PC-3 (cell line): ENCODE data around the gene LANCL2. TPM values are rescaled to one million over a fixed set of nuclear protein-coding genes. Genes with fewer than 3 reads are reported as not detected.
"Not testable (repeated sequence)": the region's sequence is repeated elsewhere in the genome, so short reads cannot be mapped to it uniquely, and the experiment has no call there.

Experiments used
- ATAC-seq: fragments of 200-7000 bp; cut with Tn5 transposase; 2 replicates; pipeline ENCODE4 v1.9.1; 2020; ENCODE audit warnings: mild to moderate bottlenecking, moderate library complexity
- BruUV-seq: library from RNA; stranded (reverse); fragments of 400-500 nt; replicated peaks from 2 replicates; lab custom pipeline; 2021; lab: Mats Ljungman, UMichigan
- CTCF ChIA-PET: fragments of 300-600 bp; sonication (Branson Sonifier 250); formaldehyde crosslinking; loops from one replicate; lab custom pipeline; 2022; ENCODE audit warnings: antibody characterized with exemption; lab: Charles Lee
- POLR2A ChIA-PET: fragments of 300-600 bp; sonication (Branson Sonifier 250); formaldehyde crosslinking; loops from one replicate; lab custom pipeline; 2022; ENCODE audit warnings: antibody characterized with exemption; ENCODE audit not compliant: unreplicated experiment; lab: Charles Lee
- DNase-seq: peaks from one replicate; pipeline ENCODE4 v3.0.0-alpha.2; 2015
- H2AFZ ChIP-seq: fragments of 300-600 bp; sonication (generic); 2 replicates; pipeline ENCODE4 v1.6.0; 2016; ENCODE audit warnings: antibody characterized with exemption, low read length
- H3F3A ChIP-seq: fragments of 300-600 bp; sonication (generic); one replicate; pipeline ENCODE4 v1.6.0; 2017; ENCODE audit warnings: antibody characterized with exemption, low read length, control low read depth, mild to moderate bottlenecking; ENCODE audit not compliant: unreplicated experiment
- H3K27ac ChIP-seq: fragments of 300-600 bp; sonication (generic); 2 replicates; pipeline ENCODE4 v1.5.1; 2016; ENCODE audit warnings: mild to moderate bottlenecking, low read length
- H3K27me3 ChIP-seq: fragments of 300-600 bp; sonication (generic); 2 replicates; pipeline ENCODE4 v1.6.1; 2016; ENCODE audit warnings: low read length, mixed read lengths
- H3K36me3 ChIP-seq: fragments of 300-600 bp; sonication (generic); 2 replicates; pipeline ENCODE4 v1.6.1; 2016; ENCODE audit warnings: low read depth, mixed run types, low read length, mixed read lengths
- H3K4me1 ChIP-seq: fragments of 300-600 bp; sonication (generic); 2 replicates; pipeline ENCODE4 v1.5.1; 2016; ENCODE audit warnings: low read length; ENCODE audit not compliant: insufficient read depth
- H3K4me2 ChIP-seq: fragments of 300-600 bp; sonication (generic); 2 replicates; pipeline ENCODE4 v1.6.0; 2016; ENCODE audit warnings: low read length
- H3K4me3 ChIP-seq: fragments of 300-600 bp; sonication (generic); 2 replicates; pipeline ENCODE4 v1.5.1; 2016; ENCODE audit warnings: mild to moderate bottlenecking, low read length, mixed read lengths
- H3K79me2 ChIP-seq: fragments of 300-600 bp; sonication (generic); 2 replicates; pipeline ENCODE4 v1.6.1; 2017; ENCODE audit warnings: low read length, mixed read lengths
- H3K9ac ChIP-seq: fragments of 300-600 bp; sonication (generic); 2 replicates; pipeline ENCODE4 v1.6.0; 2016; ENCODE audit warnings: mild to moderate bottlenecking, low read length
- H3K9me2 ChIP-seq: fragments of 300-600 bp; sonication (generic); replicated peaks from 2 replicates; pipeline ENCODE4 v1.6.1; 2016; ENCODE audit warnings: mixed run types, low read length, mixed read lengths
- H3K9me3 ChIP-seq: fragments of 300-600 bp; sonication (generic); 2 replicates; pipeline ENCODE4 v1.6.1; 2016; ENCODE audit warnings: low read length, mixed read lengths
- H4K20me1 ChIP-seq: fragments of 300-600 bp; sonication (generic); 2 replicates; pipeline ENCODE4 v1.6.1; 2016; ENCODE audit warnings: low read length, mixed read lengths
- EZH2 ChIP-seq: fragments of 300-600 bp; sonication (generic); IDR thresholded peaks from one replicate; pipeline ENCODE4 v1.6.1; 2017; ENCODE audit warnings: antibody characterized with exemption, mild to moderate bottlenecking, low read length; ENCODE audit not compliant: unreplicated experiment
- EZH2phosphoT487 ChIP-seq: fragments of 300-600 bp; sonication (generic); IDR thresholded peaks from 2 replicates; pipeline ENCODE4 v1.6.1; 2018; ENCODE audit warnings: mild to moderate bottlenecking, antibody characterized with exemption, low read length, borderline replicate concordance
- intact Hi-C: fragments of 100-400 bp; cut with micrococcal nuclease; formaldehyde crosslinking; loops from 2 replicates; pipeline ENCODE4 v1.9.0; 2023
- total RNA-seq: library from RNA; depleted of rRNA; stranded (reverse); fragments of >200 nt; gene quantifications from 2 replicates; pipeline ENCODE4 v1.2.3, GENCODE V29; 2014
- TF ChIP-seq, protein P1 (sequence below): fragments of 300-600 bp; sonication (generic); conservative IDR thresholded peaks from 2 replicates; pipeline ENCODE4 v1.5.1; 2017; ENCODE audit warnings: antibody characterized with exemption, low read depth, mild to moderate bottlenecking, low read length

The LANCL2 gene
- total RNA-seq, 1 experiment from 2014 or later: 12.7 TPM

- Histone ChIP-seq H3F3A (no peaks in the 10 kb centered on the region), H2AFZ (no peak overlapping the region), H3K4me1 (peaks cover 8% of the 10 kb centered on the region; the same call in 1 of the 2 replicates), H3K9me3 (no peaks in the 10 kb centered on the region), H3K4me2 (no peak overlapping the region), H3K36me3 (no peaks in the 10 kb centered on the region), H3K9me2 (no peaks in the 10 kb centered on the region), H3K9ac (no peak overlapping the region), H3K4me3 (no peak overlapping the region), H4K20me1 (no peaks in the 10 kb centered on the region), H3K79me2 (no peaks in the 10 kb centered on the region), H3K27me3 (peaks cover 8% of the 10 kb centered on the region; the same call in 1 of the 2 replicates), H3K27ac (no peak overlapping the region)
- no TSS peak for BruUV-seq
- TF ChIP-seq, protein P1, sequence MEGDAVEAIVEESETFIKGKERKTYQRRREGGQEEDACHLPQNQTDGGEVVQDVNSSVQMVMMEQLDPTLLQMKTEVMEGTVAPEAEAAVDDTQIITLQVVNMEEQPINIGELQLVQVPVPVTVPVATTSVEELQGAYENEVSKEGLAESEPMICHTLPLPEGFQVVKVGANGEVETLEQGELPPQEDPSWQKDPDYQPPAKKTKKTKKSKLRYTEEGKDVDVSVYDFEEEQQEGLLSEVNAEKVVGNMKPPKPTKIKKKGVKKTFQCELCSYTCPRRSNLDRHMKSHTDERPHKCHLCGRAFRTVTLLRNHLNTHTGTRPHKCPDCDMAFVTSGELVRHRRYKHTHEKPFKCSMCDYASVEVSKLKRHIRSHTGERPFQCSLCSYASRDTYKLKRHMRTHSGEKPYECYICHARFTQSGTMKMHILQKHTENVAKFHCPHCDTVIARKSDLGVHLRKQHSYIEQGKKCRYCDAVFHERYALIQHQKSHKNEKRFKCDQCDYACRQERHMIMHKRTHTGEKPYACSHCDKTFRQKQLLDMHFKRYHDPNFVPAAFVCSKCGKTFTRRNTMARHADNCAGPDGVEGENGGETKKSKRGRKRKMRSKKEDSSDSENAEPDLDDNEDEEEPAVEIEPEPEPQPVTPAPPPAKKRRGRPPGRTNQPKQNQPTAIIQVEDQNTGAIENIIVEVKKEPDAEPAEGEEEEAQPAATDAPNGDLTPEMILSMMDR: no peak
- TF ChIP-seq EZH2phosphoT487 (no peak), EZH2 (no peak)
- ATAC-seq (no peak), DNase-seq (no peak)
- intact Hi-C loops: no loop called here
- ChIA-PET POLR2A (no interaction called here), CTCF (no interaction called here)
These were observed 13.9 kb upstream of the LANCL2 start for GRCh38 chr7:55351263-55351662.

DNA sequence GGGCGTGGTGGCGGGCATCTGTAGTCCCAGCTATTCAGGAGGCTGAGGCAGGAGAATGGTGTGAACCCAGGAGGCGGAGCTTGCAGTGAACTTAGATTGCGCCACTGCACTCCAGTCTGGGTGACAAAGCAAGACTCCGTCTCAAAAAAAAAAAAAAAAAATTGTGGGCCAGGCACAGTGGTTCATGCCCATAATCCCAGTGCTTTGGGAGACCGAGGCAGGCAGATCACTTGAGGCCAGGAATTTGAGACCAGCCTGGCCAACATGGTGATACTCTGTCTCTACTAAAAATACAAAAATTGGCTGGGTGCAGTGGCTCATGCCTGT is 12.2 kb upstream of the LANCL2 start:
- H3K9ac ChIP-seq, H3K36me3 ChIP-seq, ATAC-seq, POLR2A ChIA-PET, H4K20me1 ChIP-seq, H3K9me2 ChIP-seq, H3K79me2 ChIP-seq, H3K4me2 ChIP-seq, H3K27ac ChIP-seq, H3K4me1 ChIP-seq, BruUV-seq, CTCF ChIA-PET, H2AFZ ChIP-seq, H3K9me3 ChIP-seq, H3K4me3 ChIP-seq, intact Hi-C loops, H3F3A ChIP-seq, DNase-seq: not testable (repeated sequence)
- peaks cover 13% of the 10 kb centered on the region; the same call in 1 of the 2 replicates for H3K27me3 ChIP-seq

DNA sequence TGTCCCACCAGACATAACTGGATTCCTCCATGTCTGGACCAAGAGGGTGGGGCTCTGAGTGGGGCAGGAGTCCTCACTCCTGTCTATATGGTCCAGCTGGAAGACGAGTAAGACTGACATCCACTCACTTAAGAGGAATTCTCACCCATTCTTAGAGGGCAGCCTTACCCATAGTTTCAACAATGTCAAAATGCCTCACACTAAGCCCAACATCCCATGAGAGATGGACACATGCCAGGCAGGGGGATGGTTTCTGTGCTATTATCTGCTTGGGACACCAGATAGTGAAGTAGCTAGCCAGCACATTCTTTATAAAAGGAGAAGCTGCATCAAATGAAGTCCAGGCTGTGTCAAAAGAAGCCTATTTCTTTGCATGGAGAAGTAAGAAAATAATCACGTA is 4.7 kb upstream of the LANCL2 start:
- DNase-seq: no peak
- Histone ChIP-seq H3K79me2 (no peaks in the 10 kb centered on the region), H2AFZ (no peak overlapping the region), H3K27me3 (peaks cover 10% of the 10 kb centered on the region; the same call in 1 of the 2 replicates), H3K4me2 (no peak overlapping the region), H3K36me3 (no peaks in the 10 kb centered on the region), H3K27ac (no peak overlapping the region), H3K9me2 (0 out of 2 replicates have a peak, but pooled peaks cover 2% of the 10 kb centered on the region), H3F3A (no peaks in the 10 kb centered on the region), H3K4me3 (no peak overlapping the region), H3K4me1 (peaks cover 8% of the 10 kb centered on the region; the same call in 1 of the 2 replicates), H3K9me3 (no peaks in the 10 kb centered on the region), H3K9ac (no peak overlapping the region), H4K20me1 (no peaks in the 10 kb centered on the region)
- TF ChIP-seq EZH2phosphoT487: no peak
- no peak for TF ChIP-seq EZH2
- TF ChIP-seq, protein P1: no peak
- no TSS peak for BruUV-seq
- POLR2A ChIA-PET: no interaction called here
- intact Hi-C loops: no loop called here
- CTCF ChIA-PET: no interaction called here
- ATAC-seq: no peak
